HepG2 (cell line): Measurements from ENCODE around the gene HSPA1L. TPM values are rescaled to one million over a fixed set of nuclear protein-coding genes. Genes with fewer than 3 reads are reported as not detected.

Experiments used
- ATF4 ChIP-seq, 2 experiments: fragments of 450-650 bp in 1 of 2; sonication (generic) in 1 of 2; formaldehyde crosslinking; IDR thresholded peaks; 2 replicates each; pipeline versions ENCODE4 v1.5.0 to v1.8.0; 2020 to 2022; ENCODE audit warnings: mild to moderate bottlenecking in 1 of 2, missing genetic modification reagents in 1 of 2
- GMEB2 ChIP-seq: IDR thresholded peaks from 2 replicates; pipeline ENCODE4 v1.6.1; 2016; ENCODE audit warnings: missing biosample characterization, missing genetic modification reagents, low read depth
- HDAC1 ChIP-seq: sonication (generic); formaldehyde crosslinking; IDR thresholded peaks from 2 replicates; pipeline ENCODE4 v1.5.1; 2020; ENCODE audit warnings: mild to moderate bottlenecking, missing genetic modification reagents
- ISX ChIP-seq: sonication (generic); formaldehyde crosslinking; conservative IDR thresholded peaks from 2 replicates; pipeline ENCODE4 v1.5.0; 2020; ENCODE audit warnings: missing genetic modification reagents
- MATR3 ChIP-seq: sonication (generic); formaldehyde crosslinking; IDR thresholded peaks from 2 replicates; pipeline ENCODE4 v1.4.0; 2020; ENCODE audit warnings: missing genetic modification reagents
- MLXIP ChIP-seq: sonication (generic); formaldehyde crosslinking; IDR thresholded peaks from 2 replicates; pipeline ENCODE4 v1.9.0; 2021; ENCODE audit warnings: missing genetic modification reagents, borderline replicate concordance
- MNT ChIP-seq: fragments of 450-650 bp; IDR thresholded peaks from 2 replicates; pipeline ENCODE4 v1.6.1; 2016
- MTA3 ChIP-seq: sonication (generic); formaldehyde crosslinking; IDR thresholded peaks from 2 replicates; pipeline ENCODE4 v1.4.0; 2020; ENCODE audit warnings: missing genetic modification reagents
- NFKB2 ChIP-seq: sonication (generic); formaldehyde crosslinking; IDR thresholded peaks from 2 replicates; pipeline ENCODE4 v1.4.0; 2020; ENCODE audit warnings: missing genetic modification reagents, borderline replicate concordance
- NR2F6 ChIP-seq, 2 experiments: IDR thresholded peaks; 2 replicates each; pipeline ENCODE4 v1.6.1; 2016; ENCODE audit warnings: antibody characterized with exemption in 1 of 2, mild to moderate bottlenecking in 1 of 2
- PAF1 ChIP-seq: IDR thresholded peaks from 2 replicates; pipeline ENCODE4 v1.6.1; 2016; ENCODE audit warnings: missing genetic modification reagents, missing compliant biosample characterization
- PPARG ChIP-seq: conservative IDR thresholded peaks from 2 replicates; pipeline ENCODE4 v1.6.1; 2016; ENCODE audit warnings: missing biosample characterization, missing genetic modification reagents
- ZHX1 ChIP-seq: sonication (generic); formaldehyde crosslinking; IDR thresholded peaks from 2 replicates; pipeline ENCODE4 v1.8.1; 2022; ENCODE audit warnings: low read depth, mild to moderate bottlenecking, missing genetic modification reagents
- ZNF44 ChIP-seq: sonication (generic); formaldehyde crosslinking; IDR thresholded peaks from 2 replicates; pipeline ENCODE4 v1.5.1; 2020; ENCODE audit warnings: mild to moderate bottlenecking, missing genetic modification reagents
- ZNF546 ChIP-seq: sonication (generic); formaldehyde crosslinking; conservative IDR thresholded peaks from 2 replicates; pipeline ENCODE4 v1.8.1; 2023; ENCODE audit warnings: mild to moderate bottlenecking, missing genetic modification reagents
- ZNF737 ChIP-seq: sonication (generic); formaldehyde crosslinking; IDR thresholded peaks from 2 replicates; pipeline ENCODE4 v1.5.0; 2020; ENCODE audit warnings: missing genetic modification reagents, mild to moderate bottlenecking, borderline replicate concordance
- ZNF747 ChIP-seq: sonication (generic); formaldehyde crosslinking; IDR thresholded peaks from 2 replicates; pipeline ENCODE4 v1.8.1; 2023; ENCODE audit warnings: missing genetic modification reagents, mild to moderate bottlenecking, borderline replicate concordance
- ZNF75D ChIP-seq: sonication (generic); formaldehyde crosslinking; IDR thresholded peaks from 2 replicates; pipeline ENCODE4 v1.8.1; 2023; ENCODE audit warnings: missing genetic modification reagents, mild to moderate bottlenecking, borderline replicate concordance
- ZNF766 ChIP-seq: sonication (generic); formaldehyde crosslinking; IDR thresholded peaks from 2 replicates; pipeline ENCODE4 v1.5.0; 2020; ENCODE audit warnings: missing genetic modification reagents, borderline replicate concordance
- polyA plus RNA-seq, 8 experiments: library from polyadenylated mRNA; depleted of rRNA in 3 of 8; stranded (reverse) in 7 of 8; unstranded in 1 of 8; fragments of >200 nt; fragmentation: Illumina TruSeq in 4 of 8; extraction: Trizol in 4 of 8; gene quantifications; 2 replicates each; pipeline versions ENCODE4 v1.2.1 to v1.2.3, GENCODE V29; 2011 to 2016; ENCODE audit warnings: low read depth in 4 of 8, missing spikeins in 1 of 8, mixed read lengths in 1 of 8; ENCODE audit not compliant: insufficient read depth in 1 of 8
- total RNA-seq, 5 experiments: library from RNA; depleted of rRNA; stranded (reverse); fragments of >200 nt; fragmentation: Illumina TruSeq; extraction: Trizol; gene quantifications; 2 replicates each; pipeline ENCODE4 v1.2.3, GENCODE V29; 2016; ENCODE audit warnings: low read depth in 1 of 5

Gene HSPA1L
- total and polyA plus RNA-seq, 2 of the 13 experiments (the other 11 are each of a cell fraction or from before 2014, with no cell fraction given) = 0.55 to 1.0 TPM

- TF ChIP-seq ZHX1 (CRISPR knock-in tag) (peak; percentile 87; the same call in 1 of the 2 replicates), MNT (peak; percentile 78), ZNF737 (no peak; the same call in none of the 2 replicates), ZNF75D (no peak), ZNF747 (CRISPR knock-in tag) (no peak), MATR3 (CRISPR knock-in tag) (no peak), PAF1 (CRISPR knock-in tag) (no peak), ZNF44 (no peak), MTA3 (CRISPR knock-in tag) (no peak), ATF4 (CRISPR knock-in tag; IDR thresholded peaks at IDR 0.05) (peak in 1 of 2 experiments; percentile 66; a peak in 1 of 4 replicates), ZNF546 (CRISPR knock-in tag) (no peak; the same call in 1 of the 2 replicates), PPARG (CRISPR knock-in tag) (peak; percentile 70), ISX (no peak; the same call in 1 of the 2 replicates), HDAC1 (CRISPR knock-in tag) (peak; percentile 84), MLXIP (CRISPR knock-in tag) (no peak; the same call in 1 of the 2 replicates), NR2F6 (IDR thresholded peaks at IDR 0.05) (peak; percentile 60), NR2F6 (CRISPR knock-in tag; IDR thresholded peaks at IDR 0.05) (peak; percentile 75), GMEB2 (no peak), ZNF766 (CRISPR knock-in tag) (peak; percentile 89), NFKB2 (CRISPR knock-in tag) (peak; percentile 87; the same call in 1 of the 2 replicates)
Measured at GRCh38 chr6:31862344-31863235, 47.5 kb upstream of the HSPA1L start, which contains the start of gene NEU1 (continued).
